ENCODE data around the gene OCA2.

GRCh38 chr15:27989427-27989826 lies 109.7 kb downstream of the OCA2 start:
- TF ChIP-seq CTCF (conservative IDR thresholded peaks at IDR 0.05; ENCODE audit: low read depth, low read length) = no peak
- no peak for TF ChIP-seq EZH2 (IDR thresholded peaks at IDR 0.05; ENCODE audit: borderline replicate concordance, low read depth, low read length, poor library complexity, severe bottlenecking)
